MM.1S (cell line): ENCODE measurements around the gene NTM.
"Not testable (repeated sequence)": the region's sequence is repeated elsewhere in the genome, so short reads cannot be mapped to it uniquely, and the experiment has no call there.

Experiments used
- DNase-seq: peaks from one replicate; pipeline ENCODE4 v3.0.0-alpha.2; 2015
- H2AFZ ChIP-seq: fragments of 300-600 bp; sonication (generic); 2 replicates; pipeline ENCODE4 v1.6.0; 2016; ENCODE audit warnings: antibody characterized with exemption, low read length
- H3F3A ChIP-seq: fragments of 300-600 bp; sonication (generic); 2 replicates; pipeline ENCODE4 v1.6.1; 2016; ENCODE audit warnings: mild to moderate bottlenecking, antibody characterized with exemption, low read length, moderate library complexity, mixed read lengths; ENCODE audit not compliant: insufficient read depth
- H3K27ac ChIP-seq: fragments of 300-600 bp; sonication (generic); 2 replicates; pipeline ENCODE4 v1.5.1; 2016; ENCODE audit warnings: mild to moderate bottlenecking, low read length
- H3K27me3 ChIP-seq: fragments of 300-600 bp; sonication (generic); replicated peaks from 2 replicates; pipeline ENCODE4 v1.6.0; 2016; ENCODE audit warnings: low read length; ENCODE audit not compliant: insufficient read depth
- H3K36me3 ChIP-seq: fragments of 300-600 bp; sonication (generic); replicated peaks from 2 replicates; pipeline ENCODE4 v1.6.1; 2016; ENCODE audit warnings: mild to moderate bottlenecking, low read length, mixed read lengths; ENCODE audit not compliant: insufficient read depth
- H3K4me1 ChIP-seq: fragments of 300-600 bp; sonication (generic); 2 replicates; pipeline ENCODE4 v1.6.1; 2016; ENCODE audit warnings: low read length, mixed read lengths
- H3K4me2 ChIP-seq: fragments of 300-600 bp; sonication (generic); 2 replicates; pipeline ENCODE4 v1.6.0; 2016; ENCODE audit warnings: low read depth, low read length
- H3K4me3 ChIP-seq: fragments of 300-600 bp; sonication (generic); 2 replicates; pipeline ENCODE4 v1.5.1; 2016; ENCODE audit warnings: low read length, mixed read lengths
- H3K79me2 ChIP-seq: fragments of 300-600 bp; sonication (generic); 2 replicates; pipeline ENCODE4 v1.6.1; 2016; ENCODE audit warnings: mixed run types, low read length, mixed read lengths
- H3K9ac ChIP-seq: fragments of 300-600 bp; sonication (generic); 2 replicates; pipeline ENCODE4 v1.6.1; 2016; ENCODE audit warnings: low read length, mixed read lengths
- H3K9me2 ChIP-seq: fragments of 300-600 bp; sonication (generic); replicated peaks from 2 replicates; pipeline ENCODE4 v1.6.1; 2016; ENCODE audit warnings: mild to moderate bottlenecking, low read length, mixed read lengths; ENCODE audit not compliant: insufficient read depth
- H3K9me3 ChIP-seq: fragments of 300-600 bp; sonication (generic); replicated peaks from 2 replicates; pipeline ENCODE4 v1.6.1; 2016; ENCODE audit warnings: mild to moderate bottlenecking, low read length, mixed read lengths; ENCODE audit not compliant: insufficient read depth
- H4K20me1 ChIP-seq: fragments of 300-600 bp; sonication (generic); 2 replicates; pipeline ENCODE4 v1.6.1; 2016; ENCODE audit warnings: mild to moderate bottlenecking, low read length, moderate library complexity, mixed read lengths; ENCODE audit not compliant: insufficient read depth
- CTCF ChIP-seq: fragments of 300-600 bp; sonication (generic); IDR thresholded peaks from 2 replicates; pipeline ENCODE4 v1.5.1; 2016; ENCODE audit warnings: antibody characterized with exemption, low read length, mixed read lengths
- EZH2 ChIP-seq: fragments of 300-600 bp; sonication (generic); optimal IDR thresholded peaks from 2 replicates; pipeline ENCODE3; 2017; ENCODE audit warnings: low read depth, mild to moderate bottlenecking, antibody characterized with exemption, low read length, mixed read lengths
- EZH2phosphoT487 ChIP-seq: fragments of 300-600 bp; sonication (generic); IDR thresholded peaks from 2 replicates; pipeline ENCODE4 v1.6.1; 2018; ENCODE audit warnings: antibody characterized with exemption, low read length

Gene NTM

GRCh38 chr11:131909426-131910177 is 539.2 kb downstream of the NTM start:
- Histone ChIP-seq H3K27me3 (no peaks in the 10 kb centered on the region), H3K4me3 (no peak overlapping the region), H3F3A (no peaks in the 10 kb centered on the region), H3K9me2 (no peaks in the 10 kb centered on the region), H3K27ac (no peak overlapping the region), H3K4me1 (no peaks in the 10 kb centered on the region), H3K4me2 (no peak overlapping the region), H3K79me2 (no peaks in the 10 kb centered on the region), H2AFZ (no peak overlapping the region), H4K20me1 (no peaks in the 10 kb centered on the region), H3K9me3 (no peaks in the 10 kb centered on the region), H3K36me3 (no peaks in the 10 kb centered on the region), H3K9ac (no peak overlapping the region)
- no peak for DNase-seq
- TF ChIP-seq EZH2 (no peak), CTCF (no peak), EZH2phosphoT487 (no peak)

DNA sequence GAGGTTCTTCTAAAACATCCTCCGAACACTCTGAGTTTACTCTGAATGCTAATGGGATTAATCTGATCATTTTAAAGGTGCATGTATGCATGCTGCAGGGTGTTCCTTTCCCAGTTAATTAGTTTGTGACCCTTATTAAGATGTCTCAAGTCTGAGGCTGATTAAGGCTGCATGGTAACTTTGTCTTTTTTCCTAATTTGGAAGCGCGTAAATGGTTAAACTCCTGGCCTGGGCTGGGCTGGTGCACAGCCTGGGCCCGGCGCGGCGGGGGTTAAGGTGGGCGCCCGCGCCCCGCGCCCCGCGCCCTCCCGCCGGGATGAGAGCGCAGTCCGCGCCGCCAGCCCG is 539.7 kb downstream of the NTM start:
- no peak for TF ChIP-seq CTCF
- TF ChIP-seq EZH2phosphoT487: no peak
- no peak for TF ChIP-seq EZH2
- Histone ChIP-seq H3K36me3 (no peaks in the 10 kb centered on the region), H3K4me1 (no peaks in the 10 kb centered on the region), H3K4me3 (no peak overlapping the region), H3K9me3 (no peaks in the 10 kb centered on the region), H3K9me2 (no peaks in the 10 kb centered on the region), H3K27ac (no peak overlapping the region), H3K9ac (no peak overlapping the region), H3K27me3 (no peaks in the 10 kb centered on the region), H4K20me1 (no peaks in the 10 kb centered on the region), H3K79me2 (no peaks in the 10 kb centered on the region), H3K4me2 (no peak overlapping the region), H3F3A (no peaks in the 10 kb centered on the region), H2AFZ (no peak overlapping the region)
- DNase-seq: no peak

DNA sequence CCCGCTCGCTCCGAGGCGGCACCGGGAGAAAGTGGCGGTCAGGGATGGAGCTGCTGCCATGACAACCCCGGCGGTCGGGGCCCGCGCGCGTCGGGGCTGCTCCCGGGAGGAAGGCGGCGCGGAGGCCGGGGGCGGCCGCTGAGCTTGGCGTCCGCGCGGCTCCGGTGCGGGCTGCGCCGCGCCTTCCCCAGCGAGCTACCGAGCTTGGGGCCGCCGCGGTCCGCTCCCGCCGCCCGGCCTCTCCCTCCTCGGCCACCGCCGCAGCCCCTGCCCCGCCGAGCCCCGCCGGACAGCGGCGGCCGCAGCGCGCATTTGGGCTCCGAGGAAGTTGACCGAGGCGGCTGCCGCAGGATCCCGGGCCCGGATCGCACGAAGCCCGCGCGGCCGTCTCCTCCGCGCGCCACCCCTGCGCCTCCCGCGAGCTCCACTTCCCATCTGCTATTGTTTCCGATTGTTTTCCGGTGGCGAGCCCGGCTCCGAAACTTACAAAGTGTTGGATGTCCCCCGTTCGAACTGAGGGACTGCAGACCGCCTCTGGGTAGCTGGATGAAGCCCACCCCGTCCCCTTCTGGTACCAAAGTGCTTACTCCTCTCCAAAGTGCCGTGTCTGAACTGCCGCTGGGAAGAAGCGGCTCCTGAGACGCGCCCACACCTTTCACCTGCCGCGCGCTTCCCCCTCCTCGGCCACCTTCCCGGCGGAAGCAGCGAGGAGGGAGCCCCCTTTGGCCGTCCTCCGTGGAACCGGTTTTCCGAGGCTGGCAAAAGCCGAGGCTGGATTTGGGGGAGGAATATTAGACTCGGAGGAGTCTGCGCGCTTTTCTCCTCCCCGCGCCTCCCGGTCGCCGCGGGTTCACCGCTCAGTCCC is 540.3 kb downstream of the NTM start:
- no peak for DNase-seq
- Histone ChIP-seq H3K27ac (no peak overlapping the region), H3K36me3 (no peaks in the 10 kb centered on the region), H3K4me3 (no peak overlapping the region), H3K4me1 (no peaks in the 10 kb centered on the region), H3K79me2 (no peaks in the 10 kb centered on the region), H3K4me2 (no peak overlapping the region), H3K9me3 (no peaks in the 10 kb centered on the region), H3K9ac (no peak overlapping the region), H4K20me1 (no peaks in the 10 kb centered on the region), H3K9me2 (no peaks in the 10 kb centered on the region), H3F3A (no peaks in the 10 kb centered on the region), H2AFZ (no peak overlapping the region), H3K27me3 (no peaks in the 10 kb centered on the region)
- TF ChIP-seq CTCF (no peak), EZH2phosphoT487 (no peak), EZH2 (no peak)

GRCh38 chr11:131911388-131912032 is 541.1 kb downstream of the NTM start:
- H3K9me2 ChIP-seq, H3K36me3 ChIP-seq, H3K4me1 ChIP-seq, H3K27ac ChIP-seq, H2AFZ ChIP-seq, H3K4me2 ChIP-seq, H3K79me2 ChIP-seq, H3K4me3 ChIP-seq, H4K20me1 ChIP-seq, H3K9me3 ChIP-seq, DNase-seq, H3K27me3 ChIP-seq, H3F3A ChIP-seq, H3K9ac ChIP-seq: not testable (repeated sequence)
